Caco-2 (cell line): ENCODE results near the gene PODXL2. TPM values are rescaled to one million over a fixed set of nuclear protein-coding genes. Genes with fewer than 3 reads are reported as not detected.
A peak's percentile ranks its signal among the peaks of the same experiment; 100 is the strongest.

ENCODE experiments used
- BruUV-seq: library from RNA; stranded (reverse); fragments of 400-500 nt; replicated peaks from 2 replicates; lab custom pipeline; 2021; lab: Mats Ljungman, UMichigan
- CTCF ChIA-PET: fragments of 300-600 bp; sonication (Branson Sonifier 250); formaldehyde crosslinking; loops from one replicate; lab custom pipeline; 2022; ENCODE audit warnings: antibody characterized with exemption; lab: Charles Lee
- POLR2A ChIA-PET: fragments of 300-600 bp; sonication (Branson Sonifier 250); formaldehyde crosslinking; loops from one replicate; lab custom pipeline; 2022; ENCODE audit warnings: antibody characterized with exemption; lab: Charles Lee
- DNase-seq, 2 experiments: peaks; one replicate each; pipeline versions ENCODE4 v3.0.0 to v3.0.0-alpha.2; 2020 to 2022
- H3K27me3 ChIP-seq: replicated peaks from 2 replicates; pipeline ENCODE4 v1.6.0; 2011; ENCODE audit warnings: low read length; ENCODE audit not compliant: control insufficient read depth, insufficient read depth
- H3K36me3 ChIP-seq: 2 replicates; pipeline ENCODE4 v1.5.1; 2011; ENCODE audit warnings: low read length; ENCODE audit not compliant: control insufficient read depth, insufficient read depth
- H3K4me1 ChIP-seq: fragments of 250-450 bp; sonication (Bioruptor Pico); 2 replicates; pipeline ENCODE4 v1.5.1; 2020; ENCODE audit warnings: mild to moderate bottlenecking
- H3K4me3 ChIP-seq: 2 replicates; pipeline ENCODE4 v1.5.1; 2011; ENCODE audit warnings: low read depth, mild to moderate bottlenecking, control low read depth, low read length
- H3K9me3 ChIP-seq: fragments of 250-450 bp; sonication (Bioruptor Pico); 2 replicates; pipeline ENCODE4 v1.5.1; 2020; ENCODE audit warnings: mild to moderate bottlenecking, moderate library complexity
- H3K27ac Mint-ChIP-seq: one replicate; pipeline ENCODE4 v1.8.0; 2022; ENCODE audit warnings: mixed read lengths; ENCODE audit not compliant: unreplicated experiment
- H3K27me3 Mint-ChIP-seq: one replicate; pipeline ENCODE4 v1.8.0; 2022; ENCODE audit warnings: mixed read lengths; ENCODE audit not compliant: insufficient read depth, unreplicated experiment
- H3K36me3 Mint-ChIP-seq: one replicate; pipeline ENCODE4 v1.8.0; 2022; ENCODE audit warnings: mild to moderate bottlenecking, mixed read lengths; ENCODE audit not compliant: insufficient read depth, unreplicated experiment
- H3K4me1 Mint-ChIP-seq: one replicate; pipeline ENCODE4 v1.8.0; 2022; ENCODE audit warnings: low read depth, mixed read lengths; ENCODE audit not compliant: unreplicated experiment
- H3K4me3 Mint-ChIP-seq: one replicate; pipeline ENCODE4 v1.8.0; 2022; ENCODE audit warnings: mild to moderate bottlenecking, moderate library complexity, mixed read lengths; ENCODE audit not compliant: unreplicated experiment
- H3K9me3 Mint-ChIP-seq: one replicate; pipeline ENCODE4 v1.8.0; 2022; ENCODE audit warnings: mixed read lengths; ENCODE audit not compliant: unreplicated experiment
- CTCF ChIP-seq, 2 experiments: fragments of 200-600 bp in 1 of 2; IDR thresholded peaks; 1 replicate in 1 of 2; 2 replicates in 1 of 2; pipeline versions ENCODE4 v1.5.1 to v1.8.0; 2011 to 2022; ENCODE audit warnings: antibody characterized with exemption in 1 of 2, control low read depth in 1 of 2, inconsistent platforms in 1 of 2, low read depth in 1 of 2, low read length in 1 of 2, mild to moderate bottlenecking in 1 of 2, moderate library complexity in 1 of 2; ENCODE audit not compliant: insufficient read depth in 1 of 2, severe bottlenecking in 1 of 2, unreplicated experiment in 1 of 2
- intact Hi-C: fragments of 100-400 bp; cut with micrococcal nuclease; formaldehyde crosslinking; loops from one replicate; pipeline ENCODE4 v1.10.0; 2022; ENCODE audit not compliant: unreplicated experiment
- total RNA-seq: library from RNA; stranded (reverse); gene quantifications from 2 replicates; pipeline ENCODE4 v1.2.3, GENCODE V29; 2022

The PODXL2 gene
- total RNA-seq, 1 experiment from 2014 or later, result 39.1 TPM

GRCh38 chr3:127675651-127676391 lies 46.8 kb downstream of the PODXL2 start:
- Mint-ChIP-seq H3K4me3 (no peak overlapping the region), H3K9me3 (no peaks in the 10 kb centered on the region), H3K27me3 (no peaks in the 10 kb centered on the region), H3K4me1 (peaks cover 8% of the 10 kb centered on the region), H3K36me3 (peaks cover 21% of the 10 kb centered on the region), H3K27ac (no peak overlapping the region)
- no peaks in the 10 kb centered on the region for H3K9me3 ChIP-seq
- peak in 1 of 2 experiments; percentile 26 for DNase-seq
- ChIA-PET CTCF (interaction anchor here (0.7 kb wide), 1 partner anchor 13 kb away, joined by 6 read pairs; no protein-coding TSS in a partner anchor), POLR2A (interaction anchor here (0.5 kb wide), 1 partner anchor 23 kb away, joined by 3 read pairs; no protein-coding TSS in a partner anchor)
- no peaks in the 10 kb centered on the region for H3K27me3 ChIP-seq
- no TSS peak for BruUV-seq
- H3K4me3 ChIP-seq, result no peak overlapping the region
- TF ChIP-seq CTCF (IDR thresholded peaks at IDR 0.05; ENCODE audit: insufficient read depth in 1 of 2, low read depth in 1 of 2, low read length in 1 of 2, severe bottlenecking in 1 of 2, unreplicated experiment in 1 of 2), result no peak
- peaks cover 7% of the 10 kb centered on the region; the same call in 1 of the 2 replicates for H3K4me1 ChIP-seq
- H3K36me3 ChIP-seq, result no peaks in the 10 kb centered on the region
- intact Hi-C loops, result loop anchor here (10.0 kb wide), 1 partner anchor 81 kb away; the partner anchor contains the start of genes MCM2 and TPRA1

GRCh38 chr3:127676456-127676855 lies 47.5 kb downstream of the PODXL2 start:
- intact Hi-C loops, result loop anchor here (10.0 kb wide), 1 partner anchor 82 kb away; the partner anchor contains the start of genes MCM2 and TPRA1
- peak in 1 of 2 experiments; percentile 39 for DNase-seq
- H3K36me3 Mint-ChIP-seq, result peaks cover 21% of the 10 kb centered on the region
- peaks cover 8% of the 10 kb centered on the region for H3K4me1 Mint-ChIP-seq
- H3K27ac Mint-ChIP-seq, result no peak overlapping the region
- no peaks in the 10 kb centered on the region for H3K9me3 ChIP-seq
- no peaks in the 10 kb centered on the region for H3K27me3 ChIP-seq
- BruUV-seq, result no TSS peak
- no peak for TF ChIP-seq CTCF (IDR thresholded peaks at IDR 0.05; ENCODE audit: insufficient read depth in 1 of 2, low read depth in 1 of 2, low read length in 1 of 2, severe bottlenecking in 1 of 2, unreplicated experiment in 1 of 2)
- no peaks in the 10 kb centered on the region for H3K36me3 ChIP-seq
- no peaks in the 10 kb centered on the region for H3K27me3 Mint-ChIP-seq
- H3K4me3 Mint-ChIP-seq, result no peak overlapping the region
- POLR2A ChIA-PET, result interaction anchor here (0.5 kb wide), 1 partner anchor 22 kb away, joined by 3 read pairs; no protein-coding TSS in a partner anchor
- peaks cover 7% of the 10 kb centered on the region; the same call in 1 of the 2 replicates for H3K4me1 ChIP-seq
- H3K4me3 ChIP-seq, result no peak overlapping the region
- H3K9me3 Mint-ChIP-seq, result no peaks in the 10 kb centered on the region
- CTCF ChIA-PET, result no interaction called here

- peak in 1 of 2 experiments; percentile 22 for DNase-seq
- Mint-ChIP-seq H3K4me1 (peaks cover 8% of the 10 kb centered on the region), H3K27ac (no peak overlapping the region), H3K4me3 (no peak overlapping the region), H3K9me3 (no peaks in the 10 kb centered on the region), H3K36me3 (peaks cover 16% of the 10 kb centered on the region), H3K27me3 (no peaks in the 10 kb centered on the region)
- TF ChIP-seq CTCF (IDR thresholded peaks at IDR 0.05; ENCODE audit: insufficient read depth in 1 of 2, low read depth in 1 of 2, low read length in 1 of 2, severe bottlenecking in 1 of 2, unreplicated experiment in 1 of 2), result no peak
- Histone ChIP-seq H3K4me1 (peaks cover 7% of the 10 kb centered on the region; the same call in 1 of the 2 replicates), H3K4me3 (no peak overlapping the region), H3K27me3 (no peaks in the 10 kb centered on the region), H3K9me3 (no peaks in the 10 kb centered on the region), H3K36me3 (no peaks in the 10 kb centered on the region)
- BruUV-seq, result no TSS peak
- intact Hi-C loops, result loop anchor here (10.0 kb wide), 1 partner anchor 82 kb away; the partner anchor contains the start of genes MCM2 and TPRA1
- CTCF ChIA-PET, result no interaction called here
- POLR2A ChIA-PET, result no interaction called here
Measured at GRCh38 chr3:127676921-127677351, 48.0 kb downstream of the PODXL2 start.
